GM12878 (cell line): Measurements from ENCODE around the gene PTEN. TPM values are rescaled to one million over a fixed set of nuclear protein-coding genes. Genes with fewer than 3 reads are reported as not detected.

ENCODE experiments used
- ATF7 ChIP-seq: fragments of 450-650 bp; IDR thresholded peaks from 2 replicates; pipeline ENCODE4 v1.6.1; 2016; ENCODE audit warnings: low read depth, mild to moderate bottlenecking
- BHLHE40 ChIP-seq, 2 experiments: fragments of 450-650 bp in 1 of 2; IDR thresholded peaks; 2 replicates each; pipeline ENCODE4 v1.6.1; 2011 to 2017; ENCODE audit warnings: low read depth in 2 of 2, borderline replicate concordance in 1 of 2, improper control_type of control experiment in 1 of 2, low read length in 1 of 2, mild to moderate bottlenecking in 1 of 2
- CHD2 ChIP-seq: IDR thresholded peaks from 2 replicates; pipeline ENCODE4 v1.6.1; 2011; ENCODE audit warnings: low read depth, low read length, improper control_type of control experiment, borderline replicate concordance
- CTCF ChIP-seq, 3 experiments: IDR thresholded peaks in 2 of 3; conservative IDR thresholded peaks in 1 of 3; 2 replicates each; pipeline ENCODE4 v1.5.1; 2011; ENCODE audit warnings: low read depth in 3 of 3, low read length in 3 of 3, mild to moderate bottlenecking in 3 of 3, control low read depth in 2 of 3, moderate library complexity in 2 of 3, inconsistent platforms in 1 of 3, mixed read lengths in 1 of 3; ENCODE audit not compliant: control insufficient read depth in 2 of 3, insufficient read depth in 1 of 3; ENCODE audit errors: extremely low read depth in 1 of 3
- ELK1 ChIP-seq: IDR thresholded peaks from 2 replicates; pipeline ENCODE4 v1.6.1; 2012; ENCODE audit warnings: low read depth, low read length, improper control_type of control experiment
- IKZF1 ChIP-seq: fragments of 450-650 bp; conservative IDR thresholded peaks from 2 replicates; pipeline ENCODE4 v1.6.1; 2017; ENCODE audit warnings: antibody characterized with exemption, mild to moderate bottlenecking
- IRF5 ChIP-seq: fragments of 450-650 bp; IDR thresholded peaks from 2 replicates; pipeline ENCODE4 v1.6.1; 2017; ENCODE audit warnings: borderline replicate concordance
- MEF2A ChIP-seq: IDR thresholded peaks from 2 replicates; pipeline ENCODE4 v1.6.1; 2011; ENCODE audit warnings: low read depth, mild to moderate bottlenecking, low read length, moderate library complexity; ENCODE audit not compliant: insufficient read depth
- PBX3 ChIP-seq: IDR thresholded peaks from 2 replicates; pipeline ENCODE4 v1.6.1; 2011; ENCODE audit warnings: mild to moderate bottlenecking, low read depth, low read length, moderate library complexity; ENCODE audit not compliant: insufficient replicate concordance
- POLR2AphosphoS2 ChIP-seq: IDR thresholded peaks from 2 replicates; pipeline ENCODE4 v1.6.1; 2011; ENCODE audit warnings: low read depth, mild to moderate bottlenecking, low read length, improper control_type of control experiment, moderate library complexity
- ZBTB4 ChIP-seq: fragments of 450-650 bp; formaldehyde crosslinking; IDR thresholded peaks from 2 replicates; pipeline ENCODE4 v1.4.0; 2022; ENCODE audit warnings: mild to moderate bottlenecking, moderate library complexity
- ZNF274 ChIP-seq: IDR thresholded peaks from one replicate; pipeline ENCODE4 v1.8.0; 2011; ENCODE audit not compliant: insufficient read length, insufficient read depth
- ZZZ3 ChIP-seq: IDR thresholded peaks from 2 replicates; pipeline ENCODE4 v1.6.1; 2011; ENCODE audit warnings: low read depth; ENCODE audit not compliant: control insufficient read depth, insufficient read length
- polyA plus RNA-seq, 11 experiments: library from polyadenylated mRNA; depleted of rRNA in 4 of 11; unstranded in 6 of 11; stranded (reverse) in 5 of 11; fragments of >200 nt; fragmentation: Nextera tagmentation in 4 of 11; fragmentation: Illumina TruSeq in 1 of 11; extraction: Ambion mirVana in 4 of 11; extraction: Trizol in 1 of 11; gene quantifications; 1 replicate in 1 of 11; 2 replicates in 10 of 11; pipeline versions ENCODE4 v1.2.1 to v1.2.3, GENCODE V29; 2011 to 2016; ENCODE audit warnings: inconsistent platforms in 2 of 11, missing spikeins in 2 of 11, low read depth in 1 of 11
- total RNA-seq, 4 experiments: library from RNA; depleted of rRNA in 3 of 4; stranded (reverse); fragments of >200 nt in 3 of 4; fragmentation: Illumina TruSeq in 1 of 4; extraction: Trizol in 1 of 4; gene quantifications; 2 replicates each; pipeline versions ENCODE4 v1.2.1 to v1.2.3, GENCODE V29; 2013 to 2021
- TF ChIP-seq, protein P1 (sequence below): fragments of 450-650 bp; IDR thresholded peaks from 2 replicates; pipeline ENCODE4 v1.6.1; 2016; ENCODE audit warnings: mild to moderate bottlenecking, moderate library complexity, borderline replicate concordance

PTEN gene
- total and polyA plus RNA-seq, 10 of the 15 experiments (the other 5 are each of a cell fraction or from before 2014, with no cell fraction given), result 26.1 to 175 (median 58.1) TPM

DNA sequence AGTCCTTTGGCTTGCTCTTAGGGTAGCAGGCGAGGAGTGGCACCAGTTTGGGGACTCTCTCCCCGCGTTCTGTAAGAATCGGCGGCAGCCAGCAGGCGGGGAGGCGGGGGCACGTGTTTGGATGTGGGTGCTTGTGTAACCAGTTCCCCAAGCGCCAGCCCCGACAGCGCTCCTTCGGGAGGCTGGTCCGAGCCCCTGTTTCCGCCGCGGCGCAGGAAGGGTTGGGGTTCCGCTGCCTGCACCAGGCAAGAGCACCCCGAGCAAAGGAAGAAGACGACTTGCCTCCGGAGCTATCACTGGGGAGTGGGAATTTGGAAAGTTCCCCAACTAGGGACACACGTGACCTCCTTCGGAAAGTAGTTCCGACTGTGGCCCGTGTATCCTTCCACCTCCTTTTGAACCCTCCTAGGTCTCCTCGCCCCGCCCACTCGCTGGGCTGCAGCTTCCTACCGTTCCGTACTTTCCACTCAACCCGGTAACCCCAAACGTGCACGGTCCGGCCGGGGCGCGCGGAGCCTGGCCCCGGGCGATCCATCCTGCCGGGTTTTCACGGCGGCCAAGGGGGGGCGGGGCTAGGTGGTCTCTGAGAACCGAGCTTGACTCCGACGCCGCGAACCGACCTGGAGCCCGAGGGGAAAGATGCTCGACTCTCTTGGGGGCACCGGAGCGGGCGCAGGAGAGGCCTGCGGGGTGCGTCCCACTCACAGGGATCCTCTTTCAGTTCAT lies 1.3 kb upstream of the PTEN start (continued):
- peak; percentile 67 for TF ChIP-seq ELK1
- no peak for TF ChIP-seq IRF5
- no peak for TF ChIP-seq CTCF (IDR thresholded peaks at IDR 0.05 in 2 of 3, conservative IDR thresholded peaks at IDR 0.05 in 1 of 3; ENCODE audit: control insufficient read depth in 2 of 3, extremely low read depth in 1 of 3, insufficient read depth in 1 of 3, low read depth in 3 of 3, low read length in 3 of 3)
- TF ChIP-seq, protein P1, sequence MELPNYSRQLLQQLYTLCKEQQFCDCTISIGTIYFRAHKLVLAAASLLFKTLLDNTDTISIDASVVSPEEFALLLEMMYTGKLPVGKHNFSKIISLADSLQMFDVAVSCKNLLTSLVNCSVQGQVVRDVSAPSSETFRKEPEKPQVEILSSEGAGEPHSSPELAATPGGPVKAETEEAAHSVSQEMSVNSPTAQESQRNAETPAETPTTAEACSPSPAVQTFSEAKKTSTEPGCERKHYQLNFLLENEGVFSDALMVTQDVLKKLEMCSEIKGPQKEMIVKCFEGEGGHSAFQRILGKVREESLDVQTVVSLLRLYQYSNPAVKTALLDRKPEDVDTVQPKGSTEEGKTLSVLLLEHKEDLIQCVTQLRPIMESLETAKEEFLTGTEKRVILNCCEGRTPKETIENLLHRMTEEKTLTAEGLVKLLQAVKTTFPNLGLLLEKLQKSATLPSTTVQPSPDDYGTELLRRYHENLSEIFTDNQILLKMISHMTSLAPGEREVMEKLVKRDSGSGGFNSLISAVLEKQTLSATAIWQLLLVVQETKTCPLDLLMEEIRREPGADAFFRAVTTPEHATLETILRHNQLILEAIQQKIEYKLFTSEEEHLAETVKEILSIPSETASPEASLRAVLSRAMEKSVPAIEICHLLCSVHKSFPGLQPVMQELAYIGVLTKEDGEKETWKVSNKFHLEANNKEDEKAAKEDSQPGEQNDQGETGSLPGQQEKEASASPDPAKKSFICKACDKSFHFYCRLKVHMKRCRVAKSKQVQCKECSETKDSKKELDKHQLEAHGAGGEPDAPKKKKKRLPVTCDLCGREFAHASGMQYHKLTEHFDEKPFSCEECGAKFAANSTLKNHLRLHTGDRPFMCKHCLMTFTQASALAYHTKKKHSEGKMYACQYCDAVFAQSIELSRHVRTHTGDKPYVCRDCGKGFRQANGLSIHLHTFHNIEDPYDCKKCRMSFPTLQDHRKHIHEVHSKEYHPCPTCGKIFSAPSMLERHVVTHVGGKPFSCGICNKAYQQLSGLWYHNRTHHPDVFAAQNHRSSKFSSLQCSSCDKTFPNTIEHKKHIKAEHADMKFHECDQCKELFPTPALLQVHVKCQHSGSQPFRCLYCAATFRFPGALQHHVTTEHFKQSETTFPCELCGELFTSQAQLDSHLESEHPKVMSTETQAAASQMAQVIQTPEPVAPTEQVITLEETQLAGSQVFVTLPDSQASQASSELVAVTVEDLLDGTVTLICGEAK, result peak; percentile 73; the same call in 1 of the 2 replicates
- no peak; the same call in 1 of the 2 replicates for TF ChIP-seq ZBTB4 (CRISPR knock-in tag)
- TF ChIP-seq CHD2, result peak; percentile 96
- no peak for TF ChIP-seq ZNF274
- TF ChIP-seq PBX3, result peak; percentile 60
- TF ChIP-seq POLR2AphosphoS2, result peak; percentile 77; the same call in 1 of the 2 replicates
- TF ChIP-seq IKZF1, result peak; percentile 96
- peak; percentile 29; the same call in 1 of the 2 replicates for TF ChIP-seq ATF7
- TF ChIP-seq BHLHE40 (IDR thresholded peaks at IDR 0.05; ENCODE audit: borderline replicate concordance in 1 of 2, low read depth in 2 of 2, low read length in 1 of 2), result peak; percentile 96 to 99
- peak; percentile 73; the same call in 1 of the 2 replicates for TF ChIP-seq MEF2A
- TF ChIP-seq ZZZ3, result no peak
